Measurements from ENCODE around the gene TYW1B.
"Not testable (repeated sequence)": the region's sequence is repeated elsewhere in the genome, so short reads cannot be mapped to it uniquely, and the experiment has no call there.

Gene TYW1B

DNA sequence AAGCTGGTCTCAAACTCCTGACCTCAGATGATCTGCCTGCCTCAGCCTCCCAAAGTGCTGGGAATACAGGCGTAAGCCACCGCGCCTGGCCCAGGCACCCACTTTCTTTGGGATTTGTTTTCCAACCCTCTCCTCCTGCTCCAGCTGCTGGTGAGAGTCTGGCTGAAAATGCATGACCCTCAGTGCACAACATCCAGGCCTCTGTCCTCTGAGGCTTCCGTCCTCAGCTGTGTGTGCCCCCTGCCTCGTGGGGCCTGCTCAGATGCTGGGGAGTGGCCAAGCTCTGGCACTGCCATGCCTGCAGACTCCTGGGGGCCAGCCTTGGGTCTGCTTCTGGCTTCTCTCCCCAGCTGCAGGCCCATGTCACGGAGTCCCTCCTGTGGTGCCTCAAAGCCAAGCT is 27.3 kb upstream of the TYW1B start:
- H3K27me3 ChIP-seq (ENCODE audit: control insufficient read depth in 1 of 2, insufficient read depth in 1 of 2, low read length in 2 of 2); H3K18ac ChIP-seq (ENCODE audit: low read depth in 1 of 2, low read length in 2 of 2); H3K4ac ChIP-seq (ENCODE audit: low read depth in 1 of 2, low read length in 2 of 2); H2AK5ac ChIP-seq (ENCODE audit: low read length, severe bottlenecking); H2BK12ac ChIP-seq (ENCODE audit: low read length in 2 of 2); H3K14ac ChIP-seq (ENCODE audit: low read length in 2 of 2); H2BK5ac ChIP-seq (ENCODE audit: low read depth, low read length, poor library complexity, severe bottlenecking); H3K4me3 ChIP-seq (ENCODE audit: insufficient read depth in 1 of 2, low read depth in 1 of 2, low read length in 2 of 2); H4K8ac ChIP-seq (ENCODE audit: low read length); DNase-seq; H3K79me1 ChIP-seq (replicated peaks; ENCODE audit: low read length, poor library complexity, severe bottlenecking); H2AFZ ChIP-seq (ENCODE audit: low read depth, low read length); H3K4me1 ChIP-seq (ENCODE audit: control insufficient read depth, insufficient read depth, low read depth, low read length); H4K91ac ChIP-seq (ENCODE audit: low read length); H3K9ac ChIP-seq (ENCODE audit: low read length); H3K27ac ChIP-seq (ENCODE audit: low read length, poor library complexity, severe bottlenecking); H2BK15ac ChIP-seq (ENCODE audit: low read depth, poor library complexity, severe bottlenecking); H2BK120ac ChIP-seq (ENCODE audit: low read depth, low read length); H3K9me3 ChIP-seq (ENCODE audit: control insufficient read depth, low read length); H3K4me2 ChIP-seq (ENCODE audit: low read length, poor library complexity, severe bottlenecking); H3K36me3 ChIP-seq (ENCODE audit: control insufficient read depth in 1 of 2, insufficient read depth in 2 of 2, low read depth in 1 of 2, low read length in 2 of 2); H3K23ac ChIP-seq (ENCODE audit: low read length in 2 of 2): not testable (repeated sequence)
- no CpG with 5 or more reads among the region's 6 CpGs for WGBS

DNA sequence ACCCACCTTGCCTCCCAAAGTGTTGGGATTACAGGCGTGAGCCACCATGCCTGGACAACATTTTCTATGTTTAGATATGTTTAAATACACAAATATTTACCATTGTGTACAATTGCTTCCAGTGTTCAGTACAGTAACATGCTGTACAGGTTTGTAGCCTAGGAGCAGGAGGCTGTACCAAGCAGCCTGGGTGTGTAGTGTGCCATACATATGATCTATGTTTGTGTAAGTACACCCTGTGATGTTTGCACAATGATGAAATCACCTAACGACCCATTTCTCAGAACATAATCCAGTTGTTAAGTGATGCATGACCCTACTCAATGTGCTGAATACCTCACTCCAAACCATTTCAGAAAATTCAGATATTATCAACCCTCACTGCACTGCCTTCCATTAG is 24.9 kb upstream of the TYW1B start:
- H3K27ac ChIP-seq (ENCODE audit: low read length, poor library complexity, severe bottlenecking); H2AK5ac ChIP-seq (ENCODE audit: low read length, severe bottlenecking); H3K36me3 ChIP-seq (ENCODE audit: control insufficient read depth in 1 of 2, insufficient read depth in 2 of 2, low read depth in 1 of 2, low read length in 2 of 2); H2BK120ac ChIP-seq (ENCODE audit: low read depth, low read length); H3K18ac ChIP-seq (ENCODE audit: low read depth in 1 of 2, low read length in 2 of 2); H4K91ac ChIP-seq (ENCODE audit: low read length); H2BK12ac ChIP-seq (ENCODE audit: low read length in 2 of 2); H2AFZ ChIP-seq (ENCODE audit: low read depth, low read length); H3K14ac ChIP-seq (ENCODE audit: low read length in 2 of 2); H3K4ac ChIP-seq (ENCODE audit: low read depth in 1 of 2, low read length in 2 of 2); H3K4me3 ChIP-seq (ENCODE audit: insufficient read depth in 1 of 2, low read depth in 1 of 2, low read length in 2 of 2); H2BK15ac ChIP-seq (ENCODE audit: low read depth, poor library complexity, severe bottlenecking); H3K4me1 ChIP-seq (ENCODE audit: control insufficient read depth, insufficient read depth, low read depth, low read length); DNase-seq; H3K27me3 ChIP-seq (ENCODE audit: control insufficient read depth in 1 of 2, insufficient read depth in 1 of 2, low read length in 2 of 2); H4K8ac ChIP-seq (ENCODE audit: low read length); H3K9me3 ChIP-seq (ENCODE audit: control insufficient read depth, low read length); H3K9ac ChIP-seq (ENCODE audit: low read length); H3K4me2 ChIP-seq (ENCODE audit: low read length, poor library complexity, severe bottlenecking); H2BK5ac ChIP-seq (ENCODE audit: low read depth, low read length, poor library complexity, severe bottlenecking); H3K79me1 ChIP-seq (replicated peaks; ENCODE audit: low read length, poor library complexity, severe bottlenecking); H3K23ac ChIP-seq (ENCODE audit: low read length in 2 of 2): not testable (repeated sequence)
- WGBS: no CpG with 5 or more reads among the region's 2 CpGs

DNA sequence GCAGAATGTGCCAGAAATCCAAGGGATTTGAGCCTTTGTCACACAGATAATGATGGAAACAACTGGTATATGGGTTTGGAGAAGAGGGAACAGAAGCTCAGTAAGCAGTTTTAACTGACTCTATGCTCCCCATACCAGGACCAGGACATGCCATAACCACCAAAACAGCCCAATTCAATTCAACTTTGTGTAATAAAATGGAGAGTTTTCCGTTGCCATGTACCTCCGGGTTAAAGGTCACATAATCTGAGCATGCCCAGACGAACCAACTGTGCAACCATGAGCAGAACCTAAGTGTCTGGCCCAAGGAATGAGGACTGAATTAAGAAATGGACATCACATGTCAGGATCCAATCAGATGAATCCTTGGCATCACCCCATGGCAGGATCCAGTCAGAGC is 22.7 kb upstream of the TYW1B start:
- H4K91ac ChIP-seq (ENCODE audit: low read length); H4K8ac ChIP-seq (ENCODE audit: low read length); H2BK5ac ChIP-seq (ENCODE audit: low read depth, low read length, poor library complexity, severe bottlenecking); H2BK120ac ChIP-seq (ENCODE audit: low read depth, low read length); H3K4me2 ChIP-seq (ENCODE audit: low read length, poor library complexity, severe bottlenecking); H3K79me1 ChIP-seq (replicated peaks; ENCODE audit: low read length, poor library complexity, severe bottlenecking); H3K18ac ChIP-seq (ENCODE audit: low read depth in 1 of 2, low read length in 2 of 2); H2BK12ac ChIP-seq (ENCODE audit: low read length in 2 of 2); H3K23ac ChIP-seq (ENCODE audit: low read length in 2 of 2); H3K27me3 ChIP-seq (ENCODE audit: control insufficient read depth in 1 of 2, insufficient read depth in 1 of 2, low read length in 2 of 2); DNase-seq; H2BK15ac ChIP-seq (ENCODE audit: low read depth, poor library complexity, severe bottlenecking); H3K4me3 ChIP-seq (ENCODE audit: insufficient read depth in 1 of 2, low read depth in 1 of 2, low read length in 2 of 2); H3K4me1 ChIP-seq (ENCODE audit: control insufficient read depth, insufficient read depth, low read depth, low read length); H3K14ac ChIP-seq (ENCODE audit: low read length in 2 of 2); H3K36me3 ChIP-seq (ENCODE audit: control insufficient read depth in 1 of 2, insufficient read depth in 2 of 2, low read depth in 1 of 2, low read length in 2 of 2); H2AK5ac ChIP-seq (ENCODE audit: low read length, severe bottlenecking); H2AFZ ChIP-seq (ENCODE audit: low read depth, low read length); H3K9ac ChIP-seq (ENCODE audit: low read length); H3K27ac ChIP-seq (ENCODE audit: low read length, poor library complexity, severe bottlenecking); H3K9me3 ChIP-seq (ENCODE audit: control insufficient read depth, low read length); H3K4ac ChIP-seq (ENCODE audit: low read depth in 1 of 2, low read length in 2 of 2): not testable (repeated sequence)
- WGBS: 93% methylated on average over 3 of the region's 3 CpGs

GRCh38 chr7:72844146-72844545 is 16.1 kb upstream of the TYW1B start:
- not testable (repeated sequence) for H3K4ac ChIP-seq (ENCODE audit: low read depth in 1 of 2, low read length in 2 of 2); H3K27me3 ChIP-seq (ENCODE audit: control insufficient read depth in 1 of 2, insufficient read depth in 1 of 2, low read length in 2 of 2); H4K91ac ChIP-seq (ENCODE audit: low read length)

More at GRCh38 chr7:72844146-72844545, 16.1 kb upstream of the TYW1B start:
- H3K9ac ChIP-seq (ENCODE audit: low read length); H3K4me2 ChIP-seq (ENCODE audit: low read length, poor library complexity, severe bottlenecking); H2AK5ac ChIP-seq (ENCODE audit: low read length, severe bottlenecking); DNase-seq; H3K36me3 ChIP-seq (ENCODE audit: control insufficient read depth in 1 of 2, insufficient read depth in 2 of 2, low read depth in 1 of 2, low read length in 2 of 2); H2BK12ac ChIP-seq (ENCODE audit: low read length in 2 of 2); H2BK5ac ChIP-seq (ENCODE audit: low read depth, low read length, poor library complexity, severe bottlenecking); H2BK120ac ChIP-seq (ENCODE audit: low read depth, low read length); H3K79me1 ChIP-seq (replicated peaks; ENCODE audit: low read length, poor library complexity, severe bottlenecking); H3K18ac ChIP-seq (ENCODE audit: low read depth in 1 of 2, low read length in 2 of 2); H3K4me1 ChIP-seq (ENCODE audit: control insufficient read depth, insufficient read depth, low read depth, low read length); H3K9me3 ChIP-seq (ENCODE audit: control insufficient read depth, low read length); H3K27ac ChIP-seq (ENCODE audit: low read length, poor library complexity, severe bottlenecking); H3K4me3 ChIP-seq (ENCODE audit: insufficient read depth in 1 of 2, low read depth in 1 of 2, low read length in 2 of 2); H2AFZ ChIP-seq (ENCODE audit: low read depth, low read length); H3K14ac ChIP-seq (ENCODE audit: low read length in 2 of 2); H3K23ac ChIP-seq (ENCODE audit: low read length in 2 of 2); H2BK15ac ChIP-seq (ENCODE audit: low read depth, poor library complexity, severe bottlenecking); H4K8ac ChIP-seq (ENCODE audit: low read length): not testable (repeated sequence)
- 96% methylated on average over 13 of the region's 15 CpGs for WGBS
